ENCODE results near the gene WDR7.

WDR7 gene

DNA sequence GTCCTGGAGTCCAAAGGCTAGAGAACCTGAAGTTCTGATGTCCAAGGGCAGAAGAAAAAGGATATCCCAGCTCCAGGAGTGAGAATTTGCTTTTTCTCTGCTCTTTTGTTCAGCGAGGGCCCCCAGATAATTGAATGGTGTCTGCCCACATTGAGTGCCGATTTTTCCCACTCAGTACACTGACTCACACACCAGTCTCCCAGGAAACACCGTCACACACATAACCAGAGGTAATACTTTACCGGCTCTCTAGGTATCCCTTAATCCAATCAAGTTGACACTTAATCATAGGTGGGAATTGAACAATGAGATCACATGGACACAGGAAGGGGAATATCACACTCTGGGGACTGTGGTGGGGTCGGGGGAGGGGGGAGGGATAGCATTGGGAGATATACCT is 161.5 kb downstream of the WDR7 start:
- DNase-seq, result no peak

DNA sequence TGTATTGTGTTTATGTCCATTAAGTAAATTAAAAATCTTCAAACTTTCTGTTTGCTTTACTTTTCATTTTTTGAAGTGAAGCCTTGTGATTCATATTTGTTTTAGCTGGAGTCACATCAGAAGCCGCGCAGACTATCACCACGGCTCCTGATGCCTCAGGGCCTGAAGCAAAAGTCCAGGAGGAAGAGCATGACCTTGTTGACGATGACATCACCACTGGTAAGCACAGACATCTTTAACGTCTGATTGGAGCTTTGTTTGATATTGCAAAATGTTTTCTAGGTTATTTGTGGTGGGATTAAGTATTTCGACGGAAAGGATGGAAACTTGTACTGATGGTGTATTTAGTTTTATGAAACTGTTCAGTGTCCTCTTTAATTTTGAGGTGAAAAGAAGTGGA is 164.8 kb downstream of the WDR7 start:
- DNase-seq, result no peak

DNA sequence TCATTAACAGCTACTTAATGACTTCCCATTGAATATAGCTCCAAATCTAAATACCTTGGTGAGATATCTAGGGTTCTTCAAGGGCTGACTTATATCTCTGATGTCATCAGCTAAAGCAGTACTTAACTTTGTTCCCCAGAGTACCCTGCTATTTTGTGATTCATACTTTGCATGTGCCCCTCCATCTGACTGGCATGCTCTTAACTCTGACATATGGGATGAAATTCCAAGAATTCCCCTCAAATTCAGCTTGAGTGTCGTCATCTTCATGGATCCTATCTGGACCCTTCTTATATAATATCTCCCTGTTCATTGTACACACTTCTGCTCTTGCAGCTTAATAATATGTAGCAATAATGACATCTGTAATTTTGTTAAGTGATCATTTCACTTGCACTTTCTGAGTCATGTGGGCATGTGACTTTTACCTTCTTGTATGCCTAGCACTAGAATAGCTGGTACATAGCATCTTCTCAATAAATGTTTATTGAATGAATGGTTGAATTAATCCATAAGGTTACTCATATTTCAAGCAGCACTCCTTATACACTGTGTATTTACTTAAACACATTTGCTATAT is 172.9 kb downstream of the WDR7 start:
- DNase-seq, result no peak

DNA sequence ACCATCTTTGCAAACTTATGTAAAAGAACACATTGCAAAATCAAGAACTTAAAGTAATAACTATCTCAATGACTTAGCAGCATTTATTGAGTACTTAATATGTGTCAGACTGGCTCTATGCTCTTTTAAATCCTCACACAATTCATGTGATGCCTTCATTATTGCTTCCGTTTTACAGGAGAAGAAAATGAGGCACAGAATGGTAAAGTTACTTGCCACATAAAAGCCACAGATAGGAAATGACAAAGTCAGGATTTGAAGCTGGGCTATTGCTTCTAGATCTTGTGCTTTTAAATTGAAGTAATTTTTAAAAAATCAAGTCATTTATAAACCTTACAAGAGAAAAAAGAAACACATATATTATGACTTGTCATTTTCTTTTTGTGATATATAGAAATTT is 174.2 kb downstream of the WDR7 start:
- no peak for DNase-seq

DNA sequence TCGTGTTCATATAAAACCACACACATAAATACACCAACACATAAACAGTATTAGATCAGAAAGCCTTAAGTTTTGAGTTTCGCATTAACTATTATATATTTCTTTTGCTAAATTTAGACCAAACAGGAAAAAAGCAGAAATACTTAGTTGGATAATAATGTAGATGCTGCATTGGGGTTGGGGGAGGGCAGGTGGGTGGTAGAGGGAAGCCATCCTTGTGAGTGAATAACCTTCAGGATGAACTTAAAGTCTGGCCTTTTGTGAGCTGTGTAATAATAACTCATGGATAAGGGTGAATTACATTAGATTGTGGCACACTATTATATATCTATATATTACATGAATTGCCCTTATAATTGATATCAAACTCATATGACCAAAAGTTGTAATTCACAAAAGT is 174.7 kb downstream of the WDR7 start:
- DNase-seq, result no peak

DNA sequence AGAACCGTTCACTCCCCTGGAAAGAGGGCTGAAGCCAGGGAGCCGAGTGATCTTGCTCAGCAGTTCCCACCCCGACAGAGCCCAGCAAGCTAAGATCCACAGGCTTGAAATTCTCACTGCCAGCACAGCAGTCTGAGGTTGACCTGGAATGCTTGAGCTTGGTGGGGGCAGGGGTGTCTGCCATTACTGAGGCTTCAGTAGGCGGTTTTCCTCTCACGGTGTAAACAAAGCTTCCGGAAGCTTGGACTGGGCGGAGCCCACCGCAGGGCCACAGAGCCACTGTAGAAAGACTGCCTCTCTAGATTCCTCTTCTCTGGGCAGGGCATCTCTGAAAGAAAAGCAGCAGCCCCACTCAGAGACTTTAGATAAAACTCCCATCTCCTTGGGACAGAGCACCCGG is 180.8 kb downstream of the WDR7 start:
- no peak for DNase-seq

DNA sequence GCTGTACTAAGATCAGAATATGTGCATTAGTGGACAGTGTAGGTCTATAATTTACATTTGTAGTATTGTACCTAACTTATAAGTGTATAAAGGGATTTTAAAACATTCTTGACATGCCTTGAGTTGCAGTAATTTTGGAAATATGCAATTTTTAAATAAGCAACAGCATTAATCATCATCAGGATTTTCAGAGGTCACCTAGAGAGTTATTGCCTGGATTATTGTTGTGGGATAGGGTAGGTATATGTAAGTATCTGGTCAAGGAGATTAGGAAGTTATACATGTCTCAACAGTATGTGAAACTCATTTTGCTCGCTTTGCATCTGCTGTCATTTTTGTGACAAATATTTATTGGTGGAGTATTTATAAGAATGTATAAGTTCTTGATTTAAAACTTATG is 184.2 kb downstream of the WDR7 start:
- no peak for DNase-seq

DNA sequence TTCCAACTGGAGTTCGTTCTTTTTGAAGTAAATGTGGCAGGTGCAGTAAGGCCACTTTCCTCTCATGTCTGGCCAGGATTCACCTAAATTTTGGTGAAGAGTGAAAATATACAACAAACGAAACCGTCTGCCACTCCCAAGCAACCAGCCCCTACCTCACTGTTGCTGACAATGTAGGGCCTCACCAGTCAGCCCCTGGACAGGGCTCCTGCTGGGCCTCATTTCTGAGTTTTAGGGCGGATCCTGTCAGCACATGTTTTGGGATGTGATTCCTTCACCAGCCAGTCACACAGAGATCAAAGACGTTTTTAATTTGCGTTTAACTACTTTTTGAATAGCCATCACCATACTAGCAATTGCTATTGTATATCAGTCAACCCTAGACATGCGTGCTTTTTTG is 185.0 kb downstream of the WDR7 start:
- DNase-seq, result no peak

DNA sequence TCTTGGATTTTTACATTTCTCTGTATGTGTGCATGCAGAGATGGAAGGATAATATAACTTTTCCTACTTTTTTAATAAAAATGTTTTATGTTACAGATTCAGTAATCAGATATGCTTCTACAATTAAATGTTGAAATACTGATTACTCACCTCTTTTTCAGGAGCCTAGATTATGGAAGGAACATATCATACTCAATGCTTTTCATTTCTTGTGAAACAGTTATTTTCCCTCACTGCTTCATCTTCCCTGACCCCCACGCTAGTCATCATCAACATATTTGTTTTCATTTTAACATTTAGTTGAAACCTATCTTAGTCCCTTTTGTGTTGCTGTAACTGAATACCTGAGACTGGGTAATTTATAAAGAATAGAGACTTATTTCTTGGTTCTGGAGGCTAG is 190.7 kb downstream of the WDR7 start:
- no peak for DNase-seq

DNA sequence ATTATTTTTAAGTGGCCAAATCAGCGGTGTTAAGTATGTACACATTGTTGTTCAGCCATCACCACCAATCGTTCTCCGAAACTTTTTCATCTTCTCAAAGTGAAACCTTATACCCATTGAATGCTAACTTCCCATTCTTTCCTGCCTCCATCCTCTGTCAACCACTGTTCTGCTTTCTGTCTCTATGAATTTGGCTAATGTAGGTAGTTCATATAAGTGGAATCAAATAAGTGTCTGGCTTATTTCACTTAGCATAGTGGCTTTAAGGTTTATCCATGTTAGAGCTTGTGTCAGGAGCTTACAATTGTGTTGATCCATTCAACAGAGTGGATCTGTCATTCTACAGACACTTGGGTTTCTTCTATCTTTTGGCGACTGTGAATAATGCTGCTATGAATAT is 192.1 kb downstream of the WDR7 start:
- no peak for DNase-seq

DNA sequence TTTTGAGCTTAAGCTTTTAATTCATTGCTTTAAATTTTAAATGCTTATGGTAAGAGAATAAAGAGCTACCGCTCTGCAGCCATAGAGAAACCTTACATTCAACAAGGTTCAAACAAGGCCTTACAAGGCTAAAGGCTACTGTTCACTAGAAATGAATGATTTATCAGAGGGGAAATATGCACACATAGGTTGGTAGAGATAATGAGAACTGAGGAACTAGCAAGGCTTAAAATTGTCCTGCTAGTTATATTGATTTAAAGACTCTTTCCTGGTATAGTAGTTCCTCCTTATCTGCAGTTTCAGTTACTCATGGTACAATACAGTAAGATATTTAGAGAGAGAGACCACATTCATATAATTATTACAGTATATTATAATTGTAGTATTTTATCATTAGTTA is 193.4 kb downstream of the WDR7 start:
- no peak for DNase-seq

DNA sequence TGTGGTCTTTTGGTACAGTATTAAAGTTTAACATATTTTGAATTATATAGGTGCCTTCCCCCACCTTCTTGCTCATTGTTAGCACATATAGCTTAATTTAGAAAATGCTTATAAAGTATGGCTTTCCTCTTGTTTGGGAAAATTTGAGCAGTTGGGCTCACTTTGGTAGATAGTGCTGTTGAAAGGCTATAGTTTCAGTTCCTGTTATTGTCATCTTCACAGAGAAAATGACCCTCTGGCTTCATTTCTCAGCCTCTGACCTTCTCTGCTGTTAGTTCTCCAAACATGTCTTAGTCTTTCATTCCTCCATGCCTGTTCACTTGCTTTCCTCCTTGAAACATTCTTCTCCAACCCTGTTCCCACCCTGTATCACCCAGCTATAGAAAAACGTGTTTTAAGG is 200.6 kb downstream of the WDR7 start:
- no peak for DNase-seq

DNA sequence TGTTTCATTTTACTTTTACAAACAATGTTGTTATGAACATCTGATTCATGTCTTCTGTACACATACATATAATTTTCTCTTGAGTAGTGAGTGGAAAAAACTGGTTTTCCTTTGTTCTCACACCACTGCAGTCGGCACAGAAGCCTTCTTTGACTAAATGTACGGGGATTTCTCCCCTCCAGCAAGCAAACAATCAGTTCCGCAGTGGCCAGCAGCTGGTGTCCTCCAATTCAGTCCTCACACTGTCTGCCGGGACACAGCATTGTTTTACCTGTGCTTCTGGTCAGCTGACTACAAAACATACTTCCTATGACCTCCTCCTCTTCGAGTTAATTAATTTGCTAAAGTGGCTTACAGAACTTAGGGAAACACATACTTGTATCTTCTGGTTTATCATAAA is 202.8 kb downstream of the WDR7 start:
- DNase-seq, result no peak

DNA sequence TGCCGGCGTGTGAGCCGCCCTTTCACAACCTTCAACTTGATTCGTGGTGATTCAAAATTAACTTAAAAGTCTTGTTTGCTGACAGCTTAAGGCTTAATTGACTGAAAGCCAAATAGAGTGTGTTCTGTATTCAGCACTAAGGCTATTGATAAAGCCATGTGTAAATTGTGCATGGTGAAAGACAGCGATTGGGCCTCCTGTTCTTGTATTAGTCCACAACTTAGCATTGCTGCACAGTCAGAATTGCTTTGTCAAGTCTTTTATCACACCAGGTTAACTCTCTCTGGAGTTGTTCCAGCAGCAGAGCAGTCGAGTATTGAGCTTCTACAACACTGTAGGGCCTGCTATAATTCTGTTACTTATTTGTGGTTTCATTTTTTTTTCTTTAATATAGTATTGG is 210.1 kb downstream of the WDR7 start:
- DNase-seq, result no peak

DNA sequence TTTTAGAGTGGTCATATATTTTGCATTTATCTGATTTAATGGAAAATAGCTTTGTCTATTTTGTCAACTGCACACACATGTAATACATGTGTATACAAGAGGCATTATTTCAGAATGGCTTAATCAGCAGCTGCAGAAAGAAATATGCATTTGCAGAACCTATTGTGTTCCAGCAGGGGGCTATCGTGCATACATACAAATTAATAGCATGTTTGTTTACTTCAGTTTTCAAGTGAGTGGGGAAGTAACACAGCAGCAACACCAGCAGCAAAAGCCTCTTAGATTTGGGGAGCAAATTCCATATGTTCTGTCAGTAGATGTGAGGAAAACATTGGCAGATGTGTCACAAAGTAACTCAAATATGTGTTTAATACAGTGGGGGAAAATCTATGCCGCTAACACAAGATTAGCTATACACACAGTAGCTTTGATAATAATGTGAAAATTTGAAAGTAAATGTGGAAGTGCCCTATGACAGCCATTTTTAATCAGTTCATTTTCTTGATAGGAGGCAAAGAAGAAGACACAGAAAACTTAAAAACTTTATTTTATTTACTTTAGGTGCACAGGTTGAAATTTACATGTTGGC is 218.1 kb downstream of the WDR7 start:
- no peak for DNase-seq

DNA sequence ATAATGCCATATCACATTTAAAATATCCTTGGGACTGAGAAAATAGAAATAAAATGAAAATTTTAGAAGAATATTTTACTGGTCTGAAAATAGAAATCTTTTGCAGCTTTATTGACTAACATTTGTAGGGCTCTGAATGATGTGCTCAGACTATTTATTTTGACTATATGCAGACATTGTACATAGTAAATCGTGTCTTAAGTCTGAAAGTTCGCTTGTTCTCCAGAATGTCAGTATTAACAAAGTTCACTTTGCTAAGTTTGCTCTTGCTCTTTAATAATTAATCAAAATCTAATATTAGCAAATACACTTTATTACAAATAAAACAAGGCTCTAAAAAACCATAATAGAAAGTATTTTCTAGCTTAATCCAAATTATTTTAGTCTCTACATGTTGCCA is 219.8 kb downstream of the WDR7 start:
- no peak for DNase-seq

DNA sequence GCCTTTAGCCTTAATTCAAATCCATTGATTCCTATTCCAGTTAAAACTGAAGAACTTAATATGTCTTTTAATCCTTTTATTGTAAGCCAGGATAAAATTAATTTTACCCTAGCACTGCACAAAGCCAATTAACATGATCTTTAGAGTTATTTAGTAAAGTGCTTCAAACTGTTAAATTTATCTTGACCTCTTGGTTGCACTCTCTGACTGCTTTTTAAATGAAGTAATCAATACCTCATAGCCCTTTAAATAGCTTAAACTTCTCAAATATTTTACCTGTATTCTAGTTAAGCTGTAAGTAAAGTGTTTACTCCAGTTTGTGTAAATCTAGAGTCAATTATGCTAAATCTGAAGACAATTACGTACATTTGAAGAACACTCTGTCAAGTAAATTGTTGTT is 221.0 kb downstream of the WDR7 start:
- DNase-seq, result no peak

DNA sequence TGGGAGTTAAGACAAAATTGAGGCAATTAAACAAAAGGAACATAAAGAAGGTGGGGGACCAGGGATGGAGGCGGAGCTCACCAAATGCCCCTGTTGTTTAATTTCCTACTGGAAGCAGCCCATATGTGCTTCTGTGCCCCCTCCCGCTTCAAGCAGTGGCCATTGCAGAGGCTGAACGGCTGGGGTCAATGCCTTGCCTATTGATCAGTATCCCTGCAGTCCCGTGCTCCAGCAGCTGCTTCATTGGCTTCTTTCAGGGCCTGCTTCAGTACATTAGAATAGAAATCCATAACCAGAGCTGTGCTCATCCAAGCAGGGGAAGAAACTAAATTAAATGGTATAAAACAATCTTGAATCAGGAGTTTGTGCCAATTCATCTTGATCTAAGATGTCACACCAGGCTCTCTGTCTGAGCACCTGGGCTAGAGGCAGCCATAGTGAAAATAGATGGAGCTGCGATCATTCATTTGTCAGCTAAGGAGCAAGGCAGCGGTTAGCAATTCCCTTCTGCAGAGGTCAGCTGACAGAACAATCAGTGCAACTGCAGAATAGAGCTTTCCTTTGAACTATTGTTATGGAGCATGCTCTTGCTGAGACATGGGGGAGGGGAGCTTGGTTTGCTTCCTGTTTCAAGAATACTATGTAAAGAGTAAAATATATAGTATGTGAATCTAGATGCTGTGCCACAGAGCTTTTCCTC is 222.4 kb downstream of the WDR7 start:
- no peak for DNase-seq

DNA sequence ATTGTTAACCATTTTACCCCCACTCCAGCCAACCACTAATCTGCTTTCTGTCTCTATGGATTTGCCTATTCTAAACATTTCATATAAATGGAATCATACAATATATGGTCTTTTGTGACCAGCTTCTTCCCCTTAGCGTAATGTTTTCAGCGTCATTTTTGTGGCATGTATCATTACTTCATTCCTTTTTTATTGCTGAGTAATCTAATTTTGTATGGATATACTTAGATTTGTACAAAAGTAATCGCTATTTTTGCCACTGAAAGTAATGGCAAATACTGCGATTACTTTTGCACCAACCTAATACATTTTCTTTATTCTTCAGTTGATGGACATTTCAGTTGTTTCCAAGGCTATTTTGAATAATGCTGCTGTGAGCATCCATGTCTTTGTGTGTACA is 227.6 kb downstream of the WDR7 start:
- DNase-seq, result no peak

DNA sequence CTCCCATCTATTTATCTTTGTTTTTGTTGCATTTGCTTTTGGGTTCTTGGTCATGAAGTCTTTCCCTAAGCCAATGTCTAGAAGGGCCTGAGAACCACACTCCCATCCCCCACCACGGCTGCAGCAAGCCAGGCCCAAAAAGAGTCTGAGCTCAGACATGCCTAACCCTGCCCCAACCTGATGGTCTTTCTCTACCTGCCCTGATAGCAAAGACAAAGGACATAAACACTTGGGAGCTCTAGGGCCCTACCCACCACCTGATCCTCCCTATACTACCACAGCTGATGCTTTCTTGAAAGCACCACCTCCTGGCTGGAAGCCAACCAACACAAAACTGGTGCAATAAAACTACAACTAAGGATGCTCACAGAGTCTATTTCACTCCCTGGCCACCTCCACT is 233.4 kb downstream of the WDR7 start:
- DNase-seq, result no peak

DNA sequence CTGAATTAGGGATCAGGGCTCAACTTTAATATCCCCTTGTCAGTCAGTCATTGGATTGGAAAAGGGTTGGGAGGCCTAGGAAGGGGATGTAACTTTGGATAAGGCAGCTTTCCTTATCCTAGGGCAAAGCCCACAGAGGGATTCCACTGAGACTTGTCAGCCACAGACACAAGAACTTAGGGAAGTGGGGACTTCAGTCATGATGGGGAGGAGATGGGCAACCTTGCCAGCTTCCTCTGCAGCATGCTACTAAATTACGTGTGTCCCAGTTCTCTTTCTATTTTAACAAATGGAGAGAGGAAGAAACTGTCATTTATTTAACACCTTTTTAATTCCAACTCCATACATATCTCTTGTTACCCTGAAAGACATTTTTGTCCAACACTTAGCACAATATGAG is 237.8 kb downstream of the WDR7 start:
- no peak for DNase-seq

DNA sequence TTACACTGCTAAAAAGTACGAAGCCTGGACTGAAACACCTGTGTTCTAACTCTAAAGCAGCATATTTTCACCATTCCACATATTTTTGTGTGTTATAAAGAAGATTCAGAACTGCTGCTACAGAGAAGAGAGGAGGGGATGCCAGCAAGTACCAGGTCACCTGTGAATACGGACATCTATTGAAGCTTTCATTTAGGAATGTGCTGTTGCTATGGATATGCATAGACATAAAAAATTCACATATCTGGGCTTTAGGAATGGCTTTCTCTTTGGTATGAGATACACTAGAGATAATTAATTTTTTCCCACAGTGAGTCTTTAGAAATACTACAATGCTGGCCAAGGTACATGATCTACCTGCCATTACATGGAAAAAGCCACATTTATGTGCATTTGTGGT is 238.5 kb downstream of the WDR7 start:
- no peak for DNase-seq

DNA sequence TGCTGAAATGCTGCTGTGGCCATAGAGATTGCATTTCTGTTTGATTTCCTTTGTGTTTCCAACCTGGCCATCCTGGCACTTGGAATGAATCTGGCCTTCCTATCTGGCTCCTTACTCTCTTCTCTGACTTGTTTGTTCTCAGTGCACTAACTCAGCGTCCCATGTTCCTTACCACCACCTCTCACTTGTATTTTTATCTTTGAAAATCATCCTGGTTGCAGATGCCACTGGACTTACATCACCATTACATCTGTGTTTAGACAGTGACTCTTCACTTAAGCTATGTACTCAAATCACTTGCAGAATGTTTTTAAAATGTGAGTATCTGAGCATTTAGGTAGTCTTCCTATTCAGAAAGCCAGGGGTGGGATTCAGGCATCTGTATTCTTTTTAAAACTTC is 239.5 kb downstream of the WDR7 start:
- DNase-seq, result no peak

DNA sequence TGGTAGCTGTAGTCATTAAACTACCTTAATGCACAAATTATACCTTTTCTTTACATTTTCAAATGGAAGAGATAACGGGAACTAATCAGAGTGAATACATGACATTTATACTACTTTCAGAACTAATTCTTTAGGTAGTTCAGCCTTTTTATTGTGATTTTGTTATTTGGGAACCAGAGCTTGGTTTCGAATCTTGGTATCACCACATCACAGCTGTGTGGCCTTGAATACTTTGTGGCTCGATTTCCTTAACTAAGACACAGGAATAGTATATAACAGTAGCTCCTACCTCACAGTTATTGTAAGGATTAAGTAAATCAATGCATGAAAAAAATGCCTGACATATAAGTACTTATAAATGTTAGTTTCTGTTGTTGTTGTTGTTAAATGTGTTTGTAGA is 240.0 kb downstream of the WDR7 start:
- DNase-seq, result no peak

DNA sequence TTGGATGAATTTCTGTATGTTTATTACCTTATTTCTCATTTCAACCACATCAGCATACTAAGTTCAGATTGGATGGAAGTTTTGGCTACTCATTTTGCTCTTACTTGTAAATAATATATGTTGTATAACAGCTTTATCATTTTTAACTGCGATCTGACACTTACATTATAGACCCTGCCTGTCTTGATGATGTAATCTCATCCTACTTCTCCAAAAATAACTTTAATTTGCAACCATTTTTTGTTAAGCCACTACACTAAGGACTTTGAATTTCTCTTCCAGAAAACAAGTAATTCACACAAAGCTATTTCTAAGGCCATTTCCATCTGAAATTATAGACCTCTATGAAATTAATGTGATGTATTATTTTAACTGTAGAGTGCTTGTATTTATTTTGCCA is 240.7 kb downstream of the WDR7 start:
- DNase-seq, result no peak
